OCI-LY3 (cell line): ENCODE measurements around the gene CCM2.
"Not testable (repeated sequence)": the region's sequence is repeated elsewhere in the genome, so short reads cannot be mapped to it uniquely, and the experiment has no call there.

Source experiments
- H2AFZ ChIP-seq: fragments of 200-600, 300-600 bp; shearing (Covaris generic); 2 replicates; pipeline ENCODE4 v1.6.0; 2014; ENCODE audit warnings: antibody characterized with exemption, low read depth, low read length
- H3K27ac ChIP-seq: fragments of 200-600, 300-600 bp; sonication (generic); 2 replicates; pipeline ENCODE4 v1.5.1; 2014; ENCODE audit warnings: mild to moderate bottlenecking, low read length, moderate library complexity, mixed read lengths
- H3K27me3 ChIP-seq: fragments of 200-600, 300-600 bp; sonication (generic); 2 replicates; pipeline ENCODE4 v1.6.1; 2014; ENCODE audit warnings: low read depth, low read length, mixed read lengths
- H3K36me3 ChIP-seq: fragments of 200-600, 300-600 bp; sonication (generic); replicated peaks from 2 replicates; pipeline ENCODE3; 2014; ENCODE audit warnings: low read depth, low read length, mixed read lengths
- H3K4me1 ChIP-seq: fragments of 300-600, 200-600 bp; sonication (generic); 2 replicates; pipeline ENCODE4 v1.6.1; 2014; ENCODE audit warnings: low read length, mixed read lengths
- H3K4me2 ChIP-seq: fragments of 200-600, 300-600 bp; sonication (generic); 2 replicates; pipeline ENCODE4 v1.6.1; 2014; ENCODE audit warnings: low read length, mixed read lengths
- H3K4me3 ChIP-seq: fragments of 300-600, 200-600 bp; sonication (generic); 2 replicates; pipeline ENCODE4 v1.5.1; 2014; ENCODE audit warnings: antibody characterized with exemption, mild to moderate bottlenecking, low read length, moderate library complexity
- H3K79me2 ChIP-seq: fragments of 300-600, 200-600 bp; shearing (Covaris generic); 2 replicates; pipeline ENCODE4 v1.6.1; 2014; ENCODE audit warnings: mild to moderate bottlenecking, low read length, mixed read lengths
- H3K9ac ChIP-seq: fragments of 300-600, 200-600 bp; shearing (Covaris generic); 2 replicates; pipeline ENCODE4 v1.6.0; 2014; ENCODE audit warnings: mild to moderate bottlenecking, low read length, moderate library complexity
- H3K9me3 ChIP-seq: fragments of 200-600, 300-600 bp; shearing (Covaris generic); 2 replicates; pipeline ENCODE4 v1.6.1; 2014; ENCODE audit warnings: low read length, mixed read lengths; ENCODE audit not compliant: insufficient read depth
- H4K20me1 ChIP-seq: fragments of 200-600, 300-600 bp; sonication (generic); 2 replicates; pipeline ENCODE4 v1.6.1; 2016; ENCODE audit warnings: low read length, mixed read lengths; ENCODE audit not compliant: insufficient read depth
- CTCF ChIP-seq: fragments of 200-600, 300-600 bp; sonication (generic); IDR thresholded peaks from 2 replicates; pipeline ENCODE4 v1.5.1; 2014; ENCODE audit warnings: antibody characterized with exemption, low read length, low read depth
- EZH2phosphoT487 ChIP-seq: fragments of 200-600 bp; shearing (Covaris generic); IDR thresholded peaks from 2 replicates; pipeline ENCODE4 v1.6.1; 2018; ENCODE audit warnings: antibody characterized with exemption, mixed run types, low read depth

CCM2 gene

GRCh38 chr7:45017253-45017652 lies 17.3 kb downstream of the CCM2 start:
- H4K20me1 ChIP-seq: 0 out of 2 replicates have a peak, but pooled peaks cover 3% of the 10 kb centered on the region
- H3K4me3 ChIP-seq: no peak overlapping the region
- H3K27ac ChIP-seq: no peak overlapping the region
- H3K9me3 ChIP-seq: no peaks in the 10 kb centered on the region
- H3K36me3 ChIP-seq: peaks cover 12% of the 10 kb centered on the region
- no peak overlapping the region for H3K4me2 ChIP-seq
- no peak for TF ChIP-seq CTCF
- TF ChIP-seq EZH2phosphoT487: no peak
- H3K4me1 ChIP-seq: peaks cover 5% of the 10 kb centered on the region
- H3K9ac ChIP-seq: no peak overlapping the region
- H3K79me2 ChIP-seq: no peaks in the 10 kb centered on the region
- H3K27me3 ChIP-seq: no peaks in the 10 kb centered on the region
- no peak overlapping the region for H2AFZ ChIP-seq

DNA sequence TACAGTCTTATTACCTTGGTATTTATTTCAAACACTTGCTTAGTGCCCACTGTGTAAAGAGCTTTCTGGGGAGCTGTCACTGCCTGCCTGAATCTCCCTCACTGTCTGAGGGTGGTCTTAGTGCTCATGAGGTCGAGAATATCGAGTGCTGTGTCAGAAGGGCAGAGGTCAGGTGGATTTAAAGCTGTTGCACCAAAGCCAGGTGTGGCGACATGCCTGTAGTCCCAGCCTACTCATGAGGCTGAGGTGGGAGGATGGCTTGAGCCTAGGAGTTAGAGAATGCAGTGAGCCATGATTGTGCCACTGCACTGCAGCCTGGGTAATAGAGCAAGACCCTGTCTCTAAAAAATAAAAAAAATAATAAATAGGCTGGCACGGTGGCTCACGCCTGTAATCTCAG lies 20.9 kb downstream of the CCM2 start:
- Histone ChIP-seq H2AFZ (no peak overlapping the region), H3K79me2 (peaks cover 4% of the 10 kb centered on the region), H3K4me1 (peaks cover 10% of the 10 kb centered on the region), H3K4me3 (no peak overlapping the region), H3K4me2 (no peak overlapping the region), H3K27me3 (no peaks in the 10 kb centered on the region), H4K20me1 (peaks cover 3% of the 10 kb centered on the region; the same call in 1 of the 2 replicates), H3K36me3 (peaks cover 2% of the 10 kb centered on the region), H3K27ac (no peak overlapping the region), H3K9ac (no peak overlapping the region), H3K9me3 (peaks cover 4% of the 10 kb centered on the region; the same call in 1 of the 2 replicates)
- no peak for TF ChIP-seq EZH2phosphoT487
- no peak for TF ChIP-seq CTCF

DNA sequence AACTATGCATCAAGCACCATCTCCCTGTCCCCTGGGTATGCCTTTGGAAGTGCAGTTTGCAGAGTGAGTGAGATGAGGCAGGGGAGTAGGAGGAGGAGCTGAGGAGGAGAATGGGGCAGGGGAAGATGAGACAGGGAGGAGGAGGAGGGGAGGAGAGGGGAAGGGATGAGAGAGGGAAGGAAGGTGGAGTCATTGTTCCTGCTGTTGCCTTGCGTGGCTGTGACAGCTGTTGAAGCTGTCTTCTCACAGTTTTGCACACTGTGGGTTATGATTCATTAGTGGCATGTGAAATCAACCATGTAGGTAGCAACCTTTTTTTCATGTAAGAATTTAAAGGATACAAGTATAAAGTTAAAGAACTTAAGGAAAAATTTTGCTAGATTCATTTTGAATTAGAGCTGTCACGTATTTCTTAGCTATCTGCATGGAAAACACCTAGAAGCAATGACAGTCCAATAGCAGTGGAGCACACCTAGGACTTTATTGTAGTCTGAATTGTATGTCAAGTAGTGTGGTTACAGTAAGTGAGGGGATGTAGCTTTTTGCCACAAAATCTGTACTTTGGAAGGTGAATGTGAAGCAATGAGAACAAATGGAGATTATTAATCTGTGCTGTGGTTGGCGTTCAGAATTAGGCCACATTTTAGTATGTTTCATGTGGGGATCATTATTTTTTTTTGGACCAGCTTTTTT lies 21.7 kb downstream of the CCM2 start:
- Histone ChIP-seq H3K36me3 (peaks cover 4% of the 10 kb centered on the region), H3K9ac (no peak overlapping the region), H3K9me3 (peaks cover 6% of the 10 kb centered on the region; the same call in 1 of the 2 replicates), H3K4me3 (no peak overlapping the region), H3K27me3 (no peaks in the 10 kb centered on the region), H3K4me2 (no peak overlapping the region), H2AFZ (no peak overlapping the region), H3K79me2 (peaks cover 6% of the 10 kb centered on the region), H3K4me1 (peaks cover 18% of the 10 kb centered on the region), H4K20me1 (peaks cover 5% of the 10 kb centered on the region; the same call in 1 of the 2 replicates), H3K27ac (no peak overlapping the region)
- TF ChIP-seq CTCF: no peak
- no peak for TF ChIP-seq EZH2phosphoT487

DNA sequence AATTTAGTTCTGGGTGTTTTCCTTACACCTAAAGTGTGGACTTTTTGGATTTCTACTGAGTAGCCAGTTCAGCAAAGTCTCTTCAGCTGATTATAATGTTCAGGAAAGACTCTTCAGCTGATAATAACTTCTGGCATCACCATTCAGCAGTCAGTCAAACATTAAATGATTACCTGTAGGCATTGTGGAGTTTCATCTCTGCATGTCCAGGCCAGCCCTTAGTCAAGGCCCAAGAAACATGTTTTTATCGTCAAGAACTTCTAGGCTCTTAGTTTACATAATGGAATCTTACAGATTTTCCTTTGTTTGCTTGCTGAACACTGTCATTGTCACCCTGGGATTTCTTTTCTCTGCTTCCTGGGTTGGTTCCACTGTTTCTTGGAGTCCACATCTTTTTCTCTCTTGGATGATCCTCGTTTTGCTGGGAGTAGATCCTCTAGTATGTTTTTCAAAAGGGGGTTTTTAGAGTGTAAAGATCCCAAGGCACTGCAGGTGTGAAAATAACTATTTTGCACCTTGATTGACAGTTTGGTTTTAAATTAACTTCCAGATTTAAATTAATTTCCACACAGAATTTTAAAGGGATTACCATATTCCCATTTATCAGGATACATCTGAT lies 24.2 kb downstream of the CCM2 start:
- no peak overlapping the region for H3K9ac ChIP-seq
- H3K4me2 ChIP-seq: no peak overlapping the region
- H4K20me1 ChIP-seq: peaks cover 14% of the 10 kb centered on the region; the same call in 1 of the 2 replicates
- H3K27ac ChIP-seq: no peak overlapping the region
- no peak overlapping the region for H3K4me3 ChIP-seq
- peaks cover 6% of the 10 kb centered on the region; the same call in 1 of the 2 replicates for H3K9me3 ChIP-seq
- TF ChIP-seq CTCF (no peak), EZH2phosphoT487 (no peak)
- H3K79me2 ChIP-seq: peaks cover 20% of the 10 kb centered on the region
- peaks cover 10% of the 10 kb centered on the region for H3K36me3 ChIP-seq
- H3K4me1 ChIP-seq: peaks cover 33% of the 10 kb centered on the region
- H3K27me3 ChIP-seq: no peaks in the 10 kb centered on the region
- no peak overlapping the region for H2AFZ ChIP-seq

DNA sequence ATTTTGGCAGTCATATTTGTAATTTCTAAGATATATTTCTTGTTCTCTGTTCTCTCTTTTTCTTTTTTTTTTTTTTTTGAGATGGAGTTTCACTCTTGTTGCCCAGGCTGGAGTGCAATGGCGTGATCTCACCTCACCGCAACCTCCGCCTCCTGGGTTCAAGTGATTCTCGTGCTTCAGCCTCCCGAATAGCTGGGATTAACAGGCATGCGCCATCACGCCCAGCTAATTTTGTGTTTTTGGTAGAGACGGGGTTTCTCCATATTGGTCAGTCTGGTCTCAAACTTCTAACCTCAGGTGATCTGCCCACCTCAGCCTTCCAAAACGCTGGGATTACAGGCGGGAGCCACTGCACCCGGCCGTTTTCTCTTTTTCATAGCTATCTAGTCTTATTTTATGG lies 25.5 kb downstream of the CCM2 start:
- not testable (repeated sequence) for H3K4me3 ChIP-seq, H3K9ac ChIP-seq, H3K27ac ChIP-seq, H3K27me3 ChIP-seq, H2AFZ ChIP-seq, H3K9me3 ChIP-seq
- peaks cover 20% of the 10 kb centered on the region for H3K79me2 ChIP-seq
- peaks cover 14% of the 10 kb centered on the region; the same call in 1 of the 2 replicates for H4K20me1 ChIP-seq
- peak overlapping the region; percentile 87 for H3K4me2 ChIP-seq
- peaks cover 33% of the 10 kb centered on the region for H3K4me1 ChIP-seq
- H3K36me3 ChIP-seq: peaks cover 15% of the 10 kb centered on the region
